ENCODE measurements around the gene PNMA8C. TPM values are rescaled to one million over a fixed set of nuclear protein-coding genes. Genes with fewer than 3 reads are reported as not detected.

Gene PNMA8C
- polyA plus RNA-seq, 1 of the 3 experiments (the other 2 are of a cell fraction) = 1.3 TPM

GRCh38 chr19:46448601-46449000, 19.9 kb upstream of the PNMA8C start:
- 88% methylated on average over 10 of the region's 10 CpGs for WGBS (ENCODE audit: low lambda C conversion rate)
- POLR2A ChIA-PET = no interaction called here
- CTCF ChIA-PET = interaction anchor here (0.7 kb wide), 2 partner anchors 31 to 65 kb away, joined by 3 read pairs; no protein-coding TSS in a partner anchor

GRCh38 chr19:46447824-46448223, 19.1 kb upstream of the PNMA8C start:
- H3K9me3 ChIP-seq = no peaks in the 10 kb centered on the region
- no peak overlapping the region for H3K27ac ChIP-seq (ENCODE audit: low read depth in 2 of 2, low read length in 1 of 2)
- WGBS (ENCODE audit: low lambda C conversion rate) = 88% methylated on average over 2 of the region's 5 CpGs
- H4K20me1 ChIP-seq (ENCODE audit: insufficient read depth) = no peaks in the 10 kb centered on the region
- H3K36me3 ChIP-seq (replicated peaks in 1 of 2; ENCODE audit: control insufficient read depth in 1 of 2, insufficient read depth in 2 of 2, low read length in 1 of 2) = no peaks in the 10 kb centered on the region
- CTCF ChIA-PET = interaction anchor here (0.7 kb wide), 1 partner anchor 30 kb away, joined by 3 read pairs; no protein-coding TSS in a partner anchor
- DNase-seq = no peak
- no peak overlapping the region for H3K9ac ChIP-seq
- H3F3A ChIP-seq (replicated peaks; ENCODE audit: insufficient read depth) = peaks cover 1% of the 10 kb centered on the region
- TF ChIP-seq FOXM1 (IDR thresholded peaks at IDR 0.05; ENCODE audit: low read depth) (no peak), MXI1 (IDR thresholded peaks at IDR 0.05; ENCODE audit: low read depth, low read length) (no peak), SIN3A (IDR thresholded peaks at IDR 0.05; ENCODE audit: borderline replicate concordance, low read depth, low read length) (no peak), EZH2phosphoT487 (IDR thresholded peaks at IDR 0.05; ENCODE audit: borderline replicate concordance, low read depth) (no peak), RAD21 (IDR thresholded peaks at IDR 0.05; ENCODE audit: low read length) (no peak), FOSL2 (IDR thresholded peaks at IDR 0.05; ENCODE audit: borderline replicate concordance, low read depth) (no peak), GABPA (IDR thresholded peaks at IDR 0.05; ENCODE audit: low read depth) (no peak), TAF1 (IDR thresholded peaks at IDR 0.05; ENCODE audit: borderline replicate concordance, low read depth, low read length) (no peak), IRF3 (IDR thresholded peaks at IDR 0.05; ENCODE audit: low read depth, low read length) (no peak), ELF1 (IDR thresholded peaks at IDR 0.05) (no peak), JUND (IDR thresholded peaks at IDR 0.05) (no peak), TEAD4 (IDR thresholded peaks at IDR 0.05; ENCODE audit: borderline replicate concordance, insufficient read depth) (no peak), CHD2 (IDR thresholded peaks at IDR 0.05; ENCODE audit: low read length, partially characterized antibody) (no peak)
- no peak overlapping the region for H3K4me3 ChIP-seq (ENCODE audit: low read depth in 2 of 2, low read length in 1 of 2)
- peaks cover 0 to 5% of the 10 kb centered on the region in 2 experiments; a peak in 1 of 4 replicates for H3K4me1 ChIP-seq (ENCODE audit: control insufficient read depth in 1 of 2, insufficient read depth in 2 of 2, low read depth in 1 of 2, low read length in 1 of 2)
- H3K27me3 ChIP-seq (ENCODE audit: insufficient read depth) = no peaks in the 10 kb centered on the region
- H3K4me2 ChIP-seq = no peak overlapping the region
- POLR2A ChIA-PET = no interaction called here
- no peaks in the 10 kb centered on the region for H3K79me2 ChIP-seq (ENCODE audit: insufficient read depth)
- H2AFZ ChIP-seq (ENCODE audit: low read depth) = no peak overlapping the region
- no peaks in the 10 kb centered on the region for H3K9me2 ChIP-seq

More at GRCh38 chr19:46448601-46449000, 19.9 kb upstream of the PNMA8C start:
- Histone ChIP-seq H2AFZ (ENCODE audit: low read depth) (no peak overlapping the region), H4K20me1 (ENCODE audit: insufficient read depth) (no peaks in the 10 kb centered on the region), H3K9me2 (no peaks in the 10 kb centered on the region), H3K27ac (ENCODE audit: low read depth in 2 of 2, low read length in 1 of 2) (no peak overlapping the region), H3K4me2 (no peak overlapping the region), H3K4me3 (ENCODE audit: low read depth in 2 of 2, low read length in 1 of 2) (no peak overlapping the region), H3K79me2 (ENCODE audit: insufficient read depth) (no peaks in the 10 kb centered on the region), H3F3A (replicated peaks; ENCODE audit: insufficient read depth) (no peaks in the 10 kb centered on the region), H3K9me3 (no peaks in the 10 kb centered on the region), H3K27me3 (ENCODE audit: insufficient read depth) (no peaks in the 10 kb centered on the region), H3K4me1 (ENCODE audit: control insufficient read depth in 1 of 2, insufficient read depth in 2 of 2, low read depth in 1 of 2, low read length in 1 of 2) (no peaks in the 10 kb centered on the region; a peak in 1 of 4 replicates), H3K36me3 (replicated peaks in 1 of 2; ENCODE audit: control insufficient read depth in 1 of 2, insufficient read depth in 2 of 2, low read length in 1 of 2) (no peaks in the 10 kb centered on the region), H3K9ac (no peak overlapping the region)
- no peak for DNase-seq
- no peak for TF ChIP-seq FOSL2 (IDR thresholded peaks at IDR 0.05; ENCODE audit: borderline replicate concordance, low read depth)
- TF ChIP-seq RXRA (IDR thresholded peaks at IDR 0.05; ENCODE audit: borderline replicate concordance, low read depth) = no peak
- TF ChIP-seq YY1 (IDR thresholded peaks at IDR 0.05; ENCODE audit: low read depth) = no peak
- no peak for TF ChIP-seq TAF1 (IDR thresholded peaks at IDR 0.05; ENCODE audit: borderline replicate concordance, low read depth, low read length)
- no peak for TF ChIP-seq EP300 (IDR thresholded peaks at IDR 0.05; ENCODE audit: borderline replicate concordance in 1 of 2, low read depth in 1 of 2, low read length in 1 of 2)
- no peak for TF ChIP-seq FOXJ3 (CRISPR knock-in tag; IDR thresholded peaks at IDR 0.05)

Measured in SK-N-SH (cell line).